ENCODE data around the gene CNTNAP5.

GRCh38 chr2:124316133-124316532 lies 291.0 kb downstream of the CNTNAP5 start:
- TF ChIP-seq SP1 (IDR thresholded peaks at IDR 0.05) (no peak), FOXM1 (IDR thresholded peaks at IDR 0.05; ENCODE audit: borderline replicate concordance) (no peak)

Measured in HEK293T (cell line).